NCI-H2081 treated with DMSO at 0.1 percent for 48 hours (cell line): Measurements from ENCODE around the gene CIITA.

Experiments used
- DNase-seq: peaks from one replicate; lab custom pipeline; 2025; lab: John Stamatoyannopoulos, UW

CIITA gene

GRCh38 chr16:10849736-10850477 is 27.1 kb upstream of the CIITA start:
- no peak for DNase-seq

- no peak for DNase-seq
Observed at GRCh38 chr16:10850478-10850850, 26.5 kb upstream of the CIITA start.

- DNase-seq: no peak
Observed at GRCh38 chr16:10851512-10851911, 25.5 kb upstream of the CIITA start.

GRCh38 chr16:10852286-10852685 is 24.7 kb upstream of the CIITA start:
- DNase-seq: no peak

GRCh38 chr16:10852948-10853347 is 24.1 kb upstream of the CIITA start:
- DNase-seq: no peak

GRCh38 chr16:10856042-10856441 is 21.0 kb upstream of the CIITA start:
- no peak for DNase-seq

GRCh38 chr16:10858203-10858602 is 18.8 kb upstream of the CIITA start:
- no peak for DNase-seq

GRCh38 chr16:10859020-10859419 is 18.0 kb upstream of the CIITA start:
- no peak for DNase-seq

GRCh38 chr16:10859658-10860057 is 17.3 kb upstream of the CIITA start:
- no peak for DNase-seq

- no peak for DNase-seq
Observed at GRCh38 chr16:10862438-10862837, 14.6 kb upstream of the CIITA start.

- no peak for DNase-seq
Observed at GRCh38 chr16:10865991-10866966, 10.7 kb upstream of the CIITA start.

- no peak for DNase-seq
Observed at GRCh38 chr16:10867199-10867598, 9.8 kb upstream of the CIITA start.

GRCh38 chr16:10868104-10868595 is 8.9 kb upstream of the CIITA start:
- no peak for DNase-seq

- no peak for DNase-seq
Observed at GRCh38 chr16:10868596-10869469, 8.2 kb upstream of the CIITA start.

GRCh38 chr16:10870137-10870776 is 6.7 kb upstream of the CIITA start:
- DNase-seq: no peak

- DNase-seq: no peak
Observed at GRCh38 chr16:10870808-10871156, 6.2 kb upstream of the CIITA start.

GRCh38 chr16:10871157-10871991 is 5.6 kb upstream of the CIITA start:
- no peak for DNase-seq

GRCh38 chr16:10876315-10876714 is 687 bp upstream of the CIITA start:
- no peak for DNase-seq

- DNase-seq: no peak
Observed at GRCh38 chr16:10877472-10877946, 507 bp downstream of the CIITA start.

GRCh38 chr16:10878328-10878643 is 1.3 kb downstream of the CIITA start:
- no peak for DNase-seq
